Hepatocyte (in vitro differentiated cells): Measurements from ENCODE around the gene CXCR6.

Experiments
- EZH2 ChIP-seq: fragments of 200-600 bp; sonication (generic); IDR thresholded peaks from 2 replicates; pipeline ENCODE4 v1.6.1; 2016; ENCODE audit warnings: antibody characterized with exemption, mild to moderate bottlenecking, borderline replicate concordance
- TF ChIP-seq, protein P1 (sequence below): fragments of 200-600 bp; sonication (generic); IDR thresholded peaks from 2 replicates; pipeline ENCODE4 v1.5.1; 2016; ENCODE audit warnings: antibody characterized with exemption, mild to moderate bottlenecking; ENCODE audit not compliant: poor library complexity

- TF ChIP-seq, protein P1, sequence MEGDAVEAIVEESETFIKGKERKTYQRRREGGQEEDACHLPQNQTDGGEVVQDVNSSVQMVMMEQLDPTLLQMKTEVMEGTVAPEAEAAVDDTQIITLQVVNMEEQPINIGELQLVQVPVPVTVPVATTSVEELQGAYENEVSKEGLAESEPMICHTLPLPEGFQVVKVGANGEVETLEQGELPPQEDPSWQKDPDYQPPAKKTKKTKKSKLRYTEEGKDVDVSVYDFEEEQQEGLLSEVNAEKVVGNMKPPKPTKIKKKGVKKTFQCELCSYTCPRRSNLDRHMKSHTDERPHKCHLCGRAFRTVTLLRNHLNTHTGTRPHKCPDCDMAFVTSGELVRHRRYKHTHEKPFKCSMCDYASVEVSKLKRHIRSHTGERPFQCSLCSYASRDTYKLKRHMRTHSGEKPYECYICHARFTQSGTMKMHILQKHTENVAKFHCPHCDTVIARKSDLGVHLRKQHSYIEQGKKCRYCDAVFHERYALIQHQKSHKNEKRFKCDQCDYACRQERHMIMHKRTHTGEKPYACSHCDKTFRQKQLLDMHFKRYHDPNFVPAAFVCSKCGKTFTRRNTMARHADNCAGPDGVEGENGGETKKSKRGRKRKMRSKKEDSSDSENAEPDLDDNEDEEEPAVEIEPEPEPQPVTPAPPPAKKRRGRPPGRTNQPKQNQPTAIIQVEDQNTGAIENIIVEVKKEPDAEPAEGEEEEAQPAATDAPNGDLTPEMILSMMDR: no peak
- no peak for TF ChIP-seq EZH2
Measured at GRCh38 chr3:45987368-45988291, 44.4 kb downstream of the CXCR6 start.
